ENCODE measurements around the gene LRP2.

GRCh38 chr2:169302364-169302763, 60.0 kb downstream of the LRP2 start:
- TF ChIP-seq CTCF (IDR thresholded peaks at IDR 0.05; ENCODE audit: low read length) (no peak), EZH2 (optimal IDR thresholded peaks at IDR 0.05; ENCODE audit: low read depth, low read length) (no peak)

Measured in MM.1S (cell line).